PC-9 (cell line): ENCODE data around the gene PCNX1.

ENCODE experiments used
- CTCF ChIP-seq: fragments of 200-600 bp; sonication (generic); conservative IDR thresholded peaks from 2 replicates; pipeline ENCODE4 v1.6.1; 2017; ENCODE audit warnings: mixed run types, antibody characterized with exemption, mild to moderate bottlenecking, moderate library complexity
- EZH2 ChIP-seq: fragments of 200-600 bp; sonication (generic); IDR thresholded peaks from 2 replicates; pipeline ENCODE4 v1.8.0; 2017; ENCODE audit warnings: antibody characterized with exemption, low read depth

DNA sequence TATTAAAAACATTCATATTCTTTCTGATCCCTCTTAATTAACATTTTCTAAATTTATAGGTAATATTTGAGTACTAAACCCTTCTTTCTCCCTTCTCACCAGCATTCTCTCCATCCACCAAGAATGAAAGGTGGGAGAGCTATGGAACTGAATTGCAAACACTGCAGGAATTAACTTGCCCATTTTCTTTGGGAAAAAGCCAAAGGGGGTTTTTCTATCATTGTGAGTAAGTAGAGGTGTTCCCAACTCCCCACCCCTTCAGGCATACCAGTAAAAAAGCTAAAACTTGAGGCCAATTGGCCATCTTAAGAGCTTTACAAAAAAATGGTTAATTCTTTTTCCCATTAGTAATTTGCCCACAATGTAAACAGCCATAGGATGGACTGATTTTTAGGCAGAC lies 23.7 kb downstream of the PCNX1 start:
- no peak for TF ChIP-seq CTCF
- TF ChIP-seq EZH2: no peak
